HG03521 (cell line): ENCODE data around the gene PARK7.

ENCODE experiments used
- ATAC-seq: cut with Tn5 transposase; IDR thresholded peaks from one replicate; pipeline ENCODE4 v1.9.1; 2021; ENCODE audit warnings: mild to moderate bottlenecking, moderate library complexity; ENCODE audit not compliant: unreplicated experiment

The PARK7 gene

GRCh38 chr1:8006037-8006963, 44.8 kb downstream of the PARK7 start:
- no peak for ATAC-seq

GRCh38 chr1:8009043-8010002, 47.8 kb downstream of the PARK7 start:
- ATAC-seq = no peak

GRCh38 chr1:8010080-8010664, 48.7 kb downstream of the PARK7 start:
- no peak for ATAC-seq

- no peak for ATAC-seq
Measured at GRCh38 chr1:8011016-8011415, 49.5 kb downstream of the PARK7 start.

GRCh38 chr1:8011923-8012858, 50.7 kb downstream of the PARK7 start:
- no peak for ATAC-seq

GRCh38 chr1:8012955-8013354, 51.4 kb downstream of the PARK7 start:
- no peak for ATAC-seq

- no peak for ATAC-seq
Measured at GRCh38 chr1:8013399-8013798, 51.9 kb downstream of the PARK7 start.

GRCh38 chr1:8013800-8014199, 52.3 kb downstream of the PARK7 start:
- ATAC-seq = no peak

GRCh38 chr1:8014381-8014988, 53.0 kb downstream of the PARK7 start:
- ATAC-seq = no peak

- ATAC-seq = no peak
Measured at GRCh38 chr1:8015036-8015808, 53.7 kb downstream of the PARK7 start.

GRCh38 chr1:8015809-8016165, 54.3 kb downstream of the PARK7 start:
- ATAC-seq = no peak

GRCh38 chr1:8016210-8016894, 54.8 kb downstream of the PARK7 start:
- ATAC-seq = no peak

GRCh38 chr1:8016895-8017241, 55.4 kb downstream of the PARK7 start:
- ATAC-seq = no peak

- no peak for ATAC-seq
Measured at GRCh38 chr1:8017495-8018197, 56.1 kb downstream of the PARK7 start.

GRCh38 chr1:8018492-8019228, 57.1 kb downstream of the PARK7 start:
- ATAC-seq = no peak

GRCh38 chr1:8019229-8019620, 57.7 kb downstream of the PARK7 start:
- ATAC-seq = no peak

GRCh38 chr1:8020032-8020431, 58.5 kb downstream of the PARK7 start:
- no peak for ATAC-seq
